Upper lobe of left lung (tissue), 6 donors: ENCODE measurements around the gene RHEB. TPM values are rescaled to one million over a fixed set of nuclear protein-coding genes. Genes with fewer than 3 reads are reported as not detected.
A peak's percentile ranks its signal among the peaks of the same experiment; 100 is the strongest.

ENCODE experiments used
- ATAC-seq, 2 donors: fragments of 200-7000 bp; cut with Tn5 transposase; one replicate each; pipeline ENCODE4 v1.9.1; 2022; ENCODE audit warnings: mild to moderate bottlenecking in 2 of 2, moderate library complexity in 2 of 2; ENCODE audit not compliant: low FRiP score in 2 of 2
- DNase-seq, 2 donors: peaks; one replicate each; pipeline ENCODE4 v3.0.0-alpha.2; 2019 to 2020
- H3K27ac ChIP-seq, 4 donors: fragments of 200-600 bp; sonication (generic); one replicate each; pipeline ENCODE4 v1.5.1; 2016 to 2019
- H3K27me3 ChIP-seq, 4 donors: fragments of 200-600 bp; sonication (generic); one replicate each; pipeline ENCODE4 v1.5.1; 2017 to 2019
- H3K36me3 ChIP-seq, 4 donors: fragments of 200-600 bp; sonication (generic); one replicate each; pipeline ENCODE4 v1.5.1; 2016 to 2019
- H3K4me1 ChIP-seq, 4 donors: fragments of 200-600 bp; sonication (generic); one replicate each; pipeline ENCODE4 v1.5.1; 2018 to 2019
- H3K4me3 ChIP-seq, 4 donors: fragments of 200-600 bp; sonication (generic); one replicate each; pipeline ENCODE4 v1.5.1; 2017 to 2019; ENCODE audit warnings: mild to moderate bottlenecking in 2 of 4, moderate library complexity in 1 of 4
- H3K9me3 ChIP-seq, 4 donors: fragments of 200-600 bp; sonication (generic); one replicate each; pipeline ENCODE4 v1.5.1; 2018 to 2019
- EP300 ChIP-seq, 4 donors: sonication (generic); formaldehyde crosslinking; IDR thresholded peaks; one replicate each; pipeline ENCODE4 v1.5.1; 2017; ENCODE audit warnings: antibody characterized with exemption in 4 of 4, control low read depth in 2 of 4
- POLR2A ChIP-seq, 4 donors: fragments of 450-650 bp; IDR thresholded peaks; one replicate each; pipeline ENCODE4 v1.5.1; 2016 to 2017; ENCODE audit warnings: antibody characterized with exemption in 4 of 4, mild to moderate bottlenecking in 2 of 4
- POLR2AphosphoS5 ChIP-seq, 2 donors: sonication (generic); formaldehyde crosslinking; IDR thresholded peaks; one replicate each; pipeline ENCODE4 v1.5.1; 2017; ENCODE audit warnings: antibody characterized with exemption in 2 of 2
- WGBS, 2 donors: methylation state at CpG; one replicate each; pipeline ENCODE4 v1.1.5; 2017 to 2018; 5-methylcytosine and 5-hydroxymethylcytosine counted together
- total RNA-seq, 6 donors: library from RNA; depleted of rRNA in 4 of 6; stranded (reverse); fragments of >200 nt in 4 of 6; gene quantifications; one replicate each; pipeline versions ENCODE4 v1.1.0 to v1.2.1, GENCODE V29; 2016 to 2021
- TF ChIP-seq, protein P1 (sequence below), 6 experiments: fragments of 450-650 bp in 4 of 6; fragments of 200-600 bp in 2 of 6; sonication (generic) in 2 of 6; IDR thresholded peaks; one replicate each; pipeline ENCODE4 v1.5.1; 2016 to 2019; ENCODE audit warnings: antibody characterized with exemption in 6 of 6
- donor health status: DM: no; HTN: no; CAD: no; lungs with moderate emphysema.
- donor health status: DM: no; HTN: yes; CAD: no; lungs with severe emphysema.

RHEB gene
- total RNA-seq, 6 donors from 2014 or later: 63.0 to 105 (median 93.4) TPM

DNA sequence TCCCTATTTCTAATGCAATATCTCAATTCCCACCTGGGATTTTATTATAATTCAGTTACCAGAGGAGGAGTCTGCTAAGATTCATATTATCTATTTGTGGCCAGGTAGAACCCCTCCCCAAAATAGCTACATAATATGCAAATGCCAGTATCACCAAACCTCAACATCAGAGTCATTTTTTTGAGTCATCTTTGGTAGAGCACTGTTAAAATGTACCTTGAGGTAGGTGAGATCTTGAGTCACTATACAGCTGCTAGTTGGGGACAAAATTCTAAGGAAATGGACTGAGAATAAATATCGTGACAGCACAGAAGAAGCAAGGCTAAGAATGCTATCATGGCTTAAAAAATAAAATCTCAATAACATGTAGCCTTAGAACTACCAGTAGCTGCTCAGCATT, 75.1 kb downstream of the RHEB start:
- H3K4me1 ChIP-seq: peaks cover 13 to 29% (median 19%) of the 10 kb centered on the region in 4 donors
- DNase-seq: no peak
- 88 to 94% methylated on average over 1 of the region's 1 CpG for WGBS, 2 donors
- H3K27ac ChIP-seq: no peak overlapping the region
- no peak overlapping the region for H3K4me3 ChIP-seq
- no peaks in the 10 kb centered on the region for H3K36me3 ChIP-seq
- TF ChIP-seq POLR2AphosphoS5 (IDR thresholded peaks at IDR 0.05): no peak
- TF ChIP-seq POLR2A (IDR thresholded peaks at IDR 0.05): no peak
- TF ChIP-seq EP300 (IDR thresholded peaks at IDR 0.05): no peak
- TF ChIP-seq, protein P1, sequence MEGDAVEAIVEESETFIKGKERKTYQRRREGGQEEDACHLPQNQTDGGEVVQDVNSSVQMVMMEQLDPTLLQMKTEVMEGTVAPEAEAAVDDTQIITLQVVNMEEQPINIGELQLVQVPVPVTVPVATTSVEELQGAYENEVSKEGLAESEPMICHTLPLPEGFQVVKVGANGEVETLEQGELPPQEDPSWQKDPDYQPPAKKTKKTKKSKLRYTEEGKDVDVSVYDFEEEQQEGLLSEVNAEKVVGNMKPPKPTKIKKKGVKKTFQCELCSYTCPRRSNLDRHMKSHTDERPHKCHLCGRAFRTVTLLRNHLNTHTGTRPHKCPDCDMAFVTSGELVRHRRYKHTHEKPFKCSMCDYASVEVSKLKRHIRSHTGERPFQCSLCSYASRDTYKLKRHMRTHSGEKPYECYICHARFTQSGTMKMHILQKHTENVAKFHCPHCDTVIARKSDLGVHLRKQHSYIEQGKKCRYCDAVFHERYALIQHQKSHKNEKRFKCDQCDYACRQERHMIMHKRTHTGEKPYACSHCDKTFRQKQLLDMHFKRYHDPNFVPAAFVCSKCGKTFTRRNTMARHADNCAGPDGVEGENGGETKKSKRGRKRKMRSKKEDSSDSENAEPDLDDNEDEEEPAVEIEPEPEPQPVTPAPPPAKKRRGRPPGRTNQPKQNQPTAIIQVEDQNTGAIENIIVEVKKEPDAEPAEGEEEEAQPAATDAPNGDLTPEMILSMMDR (IDR thresholded peaks at IDR 0.05): no peak
- peaks cover 0 to 2% (median 0%) of the 10 kb centered on the region in 4 donors for H3K27me3 ChIP-seq
- ATAC-seq: no peak
- no peaks in the 10 kb centered on the region for H3K9me3 ChIP-seq

DNA sequence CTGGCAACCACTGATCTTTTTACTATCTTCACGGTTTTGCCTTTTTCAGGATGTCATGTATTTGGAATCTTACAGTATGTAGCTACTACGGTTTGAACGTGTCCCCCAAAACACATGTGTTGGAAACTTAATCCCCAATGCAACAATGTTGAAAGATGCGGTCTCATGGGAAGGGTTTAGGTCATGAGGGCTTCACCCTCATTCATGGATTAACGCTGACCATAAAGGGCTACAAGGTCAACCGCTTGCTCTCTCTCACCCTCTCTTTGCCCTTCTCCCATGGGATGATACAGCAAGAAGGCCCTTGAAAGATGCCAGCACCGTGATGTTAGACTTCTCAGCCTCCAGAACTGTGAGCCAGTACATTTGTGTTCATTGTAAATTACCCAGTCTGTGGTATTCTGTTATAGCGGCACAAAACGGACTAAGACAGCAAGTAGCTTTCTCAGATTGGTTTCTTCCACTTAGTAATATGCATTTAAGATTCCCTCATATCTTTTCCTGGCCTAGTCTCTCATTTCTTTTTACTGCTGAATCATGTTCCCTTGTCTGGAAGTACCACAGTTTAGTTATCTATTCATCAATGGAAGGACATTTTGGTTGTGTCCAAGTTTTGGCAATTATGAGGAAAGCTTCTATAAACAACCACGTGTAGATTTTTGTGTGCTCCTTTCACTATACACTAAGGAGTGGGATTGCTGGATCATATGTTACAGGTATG, 76.8 kb downstream of the RHEB start:
- no peak overlapping the region for H3K27ac ChIP-seq
- TF ChIP-seq POLR2A (IDR thresholded peaks at IDR 0.05) (no peak), POLR2AphosphoS5 (IDR thresholded peaks at IDR 0.05) (no peak), EP300 (IDR thresholded peaks at IDR 0.05) (no peak)
- TF ChIP-seq, protein P1 (IDR thresholded peaks at IDR 0.05): no peak
- peaks cover 16 to 25% (median 20%) of the 10 kb centered on the region in 4 donors for H3K4me1 ChIP-seq
- peaks cover 0 to 4% (median 0%) of the 10 kb centered on the region in 4 donors for H3K27me3 ChIP-seq
- ATAC-seq: no peak
- DNase-seq: no peak
- WGBS, 2 donors: 81 to 83% methylated on average over 10 of the region's 10 CpGs
- H3K36me3 ChIP-seq: no peaks in the 10 kb centered on the region
- no peaks in the 10 kb centered on the region for H3K9me3 ChIP-seq
- no peak overlapping the region for H3K4me3 ChIP-seq

DNA sequence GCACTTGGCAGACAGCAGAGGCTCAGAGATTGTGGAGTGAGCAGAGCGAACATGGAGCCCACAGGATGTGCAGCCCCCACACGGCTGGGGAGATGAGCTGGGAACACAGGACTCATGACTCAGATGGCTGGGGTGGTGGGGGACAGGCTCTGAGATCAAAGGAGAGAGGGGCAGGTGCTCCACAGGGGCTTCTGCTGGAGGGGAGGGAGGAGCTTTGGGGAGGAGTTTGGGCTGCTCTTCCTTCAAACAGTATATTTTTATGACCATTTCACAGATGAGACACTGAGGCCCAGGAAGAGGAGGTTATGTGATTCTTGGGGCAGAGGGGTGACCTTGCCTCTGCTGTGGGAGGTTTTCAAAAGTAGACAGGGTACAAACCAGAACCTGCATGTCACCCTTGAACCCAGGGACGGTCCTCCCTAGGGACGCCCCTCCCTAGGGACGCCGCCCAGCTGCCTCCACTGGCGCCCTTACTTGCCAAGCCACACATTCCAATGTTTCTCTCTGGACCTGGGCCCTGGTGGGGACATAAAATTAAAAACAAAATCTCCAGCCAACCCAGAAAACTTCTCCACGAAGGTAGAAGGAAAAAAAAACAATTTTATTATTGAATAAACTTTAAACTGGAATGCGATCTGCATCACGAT, 78.8 kb downstream of the RHEB start:
- Histone ChIP-seq H3K4me1 (peaks cover 14 to 22% (median 18%) of the 10 kb centered on the region in 4 donors), H3K4me3 (no peak overlapping the region), H3K27me3 (peaks cover 0 to 4% (median 0%) of the 10 kb centered on the region in 4 donors), H3K27ac (peak overlapping the region in 2 of 4 donors; percentile 21 to 40), H3K36me3 (no peaks in the 10 kb centered on the region), H3K9me3 (no peaks in the 10 kb centered on the region)
- TF ChIP-seq POLR2AphosphoS5 (IDR thresholded peaks at IDR 0.05) (no peak), POLR2A (IDR thresholded peaks at IDR 0.05) (no peak), EP300 (IDR thresholded peaks at IDR 0.05) (no peak)
- TF ChIP-seq, protein P1 (IDR thresholded peaks at IDR 0.05): no peak
- ATAC-seq (no peak), DNase-seq (peak in 1 of 2 donors; percentile 56)
- 54 to 58% methylated on average over 10 of the region's 10 CpGs for whole genome bisulfite sequencing, 2 donors

DNA sequence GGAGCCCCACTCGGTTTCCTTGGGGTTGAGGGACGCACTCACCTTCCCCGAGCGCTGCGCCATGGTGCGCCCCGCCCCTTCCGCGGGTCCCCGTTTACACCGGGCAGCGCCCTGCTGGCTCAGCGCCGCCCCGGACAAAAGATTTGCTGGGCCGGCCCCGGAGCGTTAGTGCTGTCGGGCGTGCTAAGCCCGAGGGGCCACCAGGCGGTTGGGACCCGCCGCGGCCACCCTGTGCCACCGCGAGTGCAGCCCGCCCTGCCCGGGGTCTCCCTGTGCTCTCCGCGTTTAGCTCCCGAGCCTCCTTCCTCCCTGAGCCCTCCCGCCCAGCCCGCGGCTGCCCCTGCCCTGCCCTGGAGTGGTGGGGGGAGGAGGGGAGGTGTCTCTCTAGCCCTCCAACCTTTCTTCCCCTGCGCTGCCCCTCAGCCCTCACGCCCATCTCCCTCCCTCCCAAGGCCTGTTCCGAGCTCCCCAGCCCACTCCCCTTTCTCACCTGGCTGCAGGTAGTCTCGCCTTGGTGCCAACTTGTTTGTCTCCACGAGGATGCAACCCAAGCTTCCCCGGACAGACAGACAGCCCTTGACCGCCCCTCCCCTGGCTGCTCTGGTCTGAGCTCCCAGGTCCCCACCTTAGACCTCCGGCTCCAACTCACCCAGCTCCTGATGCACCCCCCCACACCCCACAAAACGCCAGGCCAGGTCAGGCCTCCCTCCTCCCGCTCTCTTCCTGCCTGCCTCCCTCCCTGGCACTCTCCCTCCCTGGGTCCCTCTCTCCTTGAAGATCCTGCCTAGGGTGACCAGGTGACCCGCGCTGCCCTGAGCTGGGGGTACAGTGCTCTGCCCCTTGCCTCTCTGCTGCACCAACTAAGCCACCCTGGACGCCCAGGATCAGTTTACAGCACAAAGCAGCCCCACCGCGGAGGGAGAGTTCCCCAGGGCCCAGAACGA, 79.6 kb downstream of the RHEB start, which contains the start of gene CRYGN:
Gene CRYGN (minus strand): TSS at position 287 of the 944 bp plus-strand sequence. CDS start 224 bp downstream, at position 63.
- ATAC-seq: peak in 1 of 2 donors; percentile 30
- no peaks in the 10 kb centered on the region for H3K36me3 ChIP-seq
- TF ChIP-seq POLR2A (IDR thresholded peaks at IDR 0.05): no peak
- TF ChIP-seq, protein P1 (IDR thresholded peaks at IDR 0.05): no peak
- TF ChIP-seq POLR2AphosphoS5 (IDR thresholded peaks at IDR 0.05): no peak
- TF ChIP-seq EP300 (IDR thresholded peaks at IDR 0.05): no peak
- H3K27ac ChIP-seq: peak within 1 kb of the TSS in 2 of 4 donors; percentile 21 to 40
- H3K9me3 ChIP-seq: no peaks in the 10 kb centered on the region
- H3K27me3 ChIP-seq: peaks cover 0 to 4% (median 0%) of the 10 kb centered on the region in 4 donors
- DNase-seq: peak in 1 of 2 donors; percentile 84
- H3K4me1 ChIP-seq: peaks cover 14 to 22% (median 18%) of the 10 kb centered on the region in 4 donors
- peak within 1 kb of the TSS in 3 of 4 donors; percentile 2 to 36 (median 30) for H3K4me3 ChIP-seq
- 33 to 40% methylated on average over 26 to 35 of the region's 51 CpGs for WGBS, 2 donors
